SK-N-SH treated with all-trans-retinoic acid at 6 μM for 48 hours (cell line): ENCODE measurements around the gene CEBPA.

Experiments used
- ARNTL ChIP-seq: fragments of 450-650 bp; formaldehyde crosslinking; IDR thresholded peaks from 2 replicates; pipeline ENCODE4 v1.5.0; 2020; ENCODE audit warnings: low read depth, mild to moderate bottlenecking, moderate library complexity, borderline replicate concordance
- CREB5 ChIP-seq: fragments of 250-450 bp; sonication (Bioruptor Pico); IDR thresholded peaks from 2 replicates; pipeline ENCODE4 v1.5.1; 2020; ENCODE audit warnings: low read depth, mild to moderate bottlenecking, moderate library complexity
- ESRRG ChIP-seq: fragments of 250-450 bp; sonication (Bioruptor Pico); IDR thresholded peaks from 2 replicates; pipeline ENCODE4 v1.6.1; 2021; ENCODE audit warnings: mild to moderate bottlenecking
- OSR1 ChIP-seq: fragments of 250-450 bp; sonication (Bioruptor Pico); IDR thresholded peaks from 2 replicates; pipeline ENCODE4 v1.8.0; 2022; ENCODE audit warnings: moderate library complexity, mild to moderate bottlenecking, inconsistent platforms
- PATZ1 ChIP-seq: fragments of 250-450 bp; sonication (Bioruptor Pico); IDR thresholded peaks from 2 replicates; pipeline ENCODE4 v1.8.0; 2020; ENCODE audit warnings: mild to moderate bottlenecking, moderate library complexity, borderline replicate concordance
- SNAI2 ChIP-seq: fragments of 250-450 bp; sonication (Bioruptor Pico); IDR thresholded peaks from 2 replicates; pipeline ENCODE4 v1.5.0; 2020; ENCODE audit warnings: mild to moderate bottlenecking, moderate library complexity
- ZC3H10 ChIP-seq: fragments of 250-450 bp; sonication (Bioruptor Pico); IDR thresholded peaks from 2 replicates; pipeline ENCODE4 v1.5.1; 2021; ENCODE audit warnings: mild to moderate bottlenecking, moderate library complexity
- ZNF8 ChIP-seq: fragments of 450-650 bp; formaldehyde crosslinking; IDR thresholded peaks from 2 replicates; pipeline ENCODE4 v1.5.0; 2020; ENCODE audit warnings: mild to moderate bottlenecking, moderate library complexity

- TF ChIP-seq ZC3H10 (CRISPR knock-in tag) = no peak
- TF ChIP-seq ARNTL (CRISPR knock-in tag) = no peak
- TF ChIP-seq SNAI2 = no peak
- no peak for TF ChIP-seq ZNF8
- no peak for TF ChIP-seq CREB5 (CRISPR knock-in tag)
- no peak for TF ChIP-seq PATZ1
- no peak for TF ChIP-seq ESRRG (CRISPR knock-in tag)
- TF ChIP-seq OSR1 (CRISPR knock-in tag) = no peak
Observed at GRCh38 chr19:33287927-33288326, 14.4 kb downstream of the CEBPA start.
